HG02870 (cell line): ENCODE measurements around the gene MID1.

Experiments used
- ATAC-seq: cut with Tn5 transposase; IDR thresholded peaks from one replicate; pipeline ENCODE4 v1.9.1; 2021; ENCODE audit warnings: mild to moderate bottlenecking, moderate library complexity; ENCODE audit not compliant: unreplicated experiment

The MID1 gene

DNA sequence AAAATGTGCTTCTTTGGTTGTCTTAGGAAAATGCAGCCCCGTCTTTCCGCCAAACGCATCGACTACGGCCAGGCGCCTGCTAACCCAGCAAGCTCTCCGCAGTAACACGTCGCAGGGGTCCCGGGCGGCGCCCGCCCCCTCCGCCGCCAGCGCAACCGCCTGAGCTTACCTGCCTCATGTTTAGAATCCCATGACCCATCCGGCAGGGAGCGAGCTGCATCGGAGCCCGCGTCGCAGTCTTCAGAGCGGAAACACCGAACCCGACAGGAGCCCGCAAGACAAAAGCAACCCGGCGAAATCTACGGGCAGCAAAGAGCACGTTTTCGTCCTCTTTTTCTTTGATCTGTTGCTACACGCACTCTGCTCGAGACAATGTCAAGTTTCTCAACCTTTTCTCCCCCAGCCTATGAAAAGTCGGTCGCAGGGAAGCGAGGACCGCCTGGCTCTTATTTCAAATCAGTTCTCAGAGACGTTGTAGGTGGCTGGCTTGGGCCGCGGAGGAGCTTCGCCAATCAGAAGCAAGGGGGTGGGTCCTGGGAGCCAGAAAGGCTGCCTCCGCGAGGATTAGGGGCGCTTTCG, at the start of gene MID1:
Gene MID1, minus strand, starts transcription at position 465 of the 579 bp plus-strand sequence. CDS start 53,038 bp downstream, outside the sequence.
- ATAC-seq, result no peak

- ATAC-seq, result no peak
Observed at GRCh38 chrX:10667143-10667542, 46.8 kb upstream of the MID1 start.

- no peak for ATAC-seq
Observed at GRCh38 chrX:10666102-10666501, 45.7 kb upstream of the MID1 start.

DNA sequence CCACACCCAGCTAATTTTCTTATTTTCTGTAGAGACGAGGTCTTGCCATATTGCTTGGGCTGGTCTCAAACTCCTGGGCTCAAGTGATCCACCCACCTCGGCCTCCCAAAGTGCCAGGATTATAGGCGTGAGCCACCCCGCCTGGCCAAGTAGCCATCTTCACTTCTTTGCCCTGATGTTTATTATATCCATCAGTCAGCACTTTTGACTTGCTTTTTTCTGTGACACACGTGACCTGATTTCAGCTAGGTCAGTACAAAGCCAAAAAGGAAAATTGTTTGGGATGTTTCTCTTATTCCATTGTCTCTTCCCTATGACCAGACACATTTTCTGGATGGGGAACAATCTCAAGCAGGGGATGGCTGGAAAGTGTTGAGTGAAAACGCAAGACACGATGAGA, 45.3 kb upstream of the MID1 start:
- ATAC-seq, result no peak

- no peak for ATAC-seq
Observed at GRCh38 chrX:10660171-10660570, 39.8 kb upstream of the MID1 start.

DNA sequence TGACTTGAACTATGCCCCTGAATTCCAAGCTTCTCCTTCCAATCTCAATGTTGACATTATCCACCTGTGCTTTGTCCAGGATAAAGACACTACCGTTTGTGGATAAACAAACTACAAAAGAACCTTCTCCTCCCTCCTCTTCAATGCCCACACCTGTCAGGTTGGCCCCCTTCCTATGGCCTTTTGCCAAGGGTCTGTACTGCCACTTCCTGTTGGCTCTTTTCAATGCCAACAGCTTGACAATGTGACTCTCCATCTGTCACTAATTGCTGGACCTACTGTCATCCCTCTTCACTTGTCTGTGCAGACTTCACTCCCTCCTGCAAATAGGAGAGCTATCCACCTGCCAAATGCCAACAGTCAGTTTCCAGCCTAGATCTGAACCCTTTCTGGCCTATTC, 35.8 kb upstream of the MID1 start:
- no peak for ATAC-seq

GRCh38 chrX:10654960-10655359, 34.6 kb upstream of the MID1 start:
- no peak for ATAC-seq

GRCh38 chrX:10653302-10653701, 32.9 kb upstream of the MID1 start:
- no peak for ATAC-seq

- ATAC-seq, result no peak
Observed at GRCh38 chrX:10649265-10649664, 28.9 kb upstream of the MID1 start.

- ATAC-seq, result no peak
Observed at GRCh38 chrX:10648614-10649013, 28.2 kb upstream of the MID1 start.

DNA sequence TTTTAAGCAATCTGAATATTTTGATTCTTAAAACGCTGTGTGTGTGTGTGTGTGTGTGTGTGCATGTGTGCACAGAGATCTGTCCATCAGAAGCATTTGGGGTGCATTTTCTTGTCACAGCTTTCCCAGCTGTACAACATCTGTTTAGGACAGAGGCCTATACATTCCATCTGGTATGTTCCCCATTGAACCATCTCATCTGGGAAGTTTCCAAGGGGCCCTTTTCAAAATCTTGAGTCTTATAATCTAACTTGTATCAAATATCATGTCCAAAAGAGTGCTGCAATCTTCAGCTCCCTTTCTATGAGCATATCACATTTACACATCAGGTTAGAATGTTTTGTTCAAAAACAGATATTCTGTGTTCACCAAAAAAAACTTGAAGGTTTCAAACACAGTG, 16.5 kb upstream of the MID1 start:
- ATAC-seq, result no peak

DNA sequence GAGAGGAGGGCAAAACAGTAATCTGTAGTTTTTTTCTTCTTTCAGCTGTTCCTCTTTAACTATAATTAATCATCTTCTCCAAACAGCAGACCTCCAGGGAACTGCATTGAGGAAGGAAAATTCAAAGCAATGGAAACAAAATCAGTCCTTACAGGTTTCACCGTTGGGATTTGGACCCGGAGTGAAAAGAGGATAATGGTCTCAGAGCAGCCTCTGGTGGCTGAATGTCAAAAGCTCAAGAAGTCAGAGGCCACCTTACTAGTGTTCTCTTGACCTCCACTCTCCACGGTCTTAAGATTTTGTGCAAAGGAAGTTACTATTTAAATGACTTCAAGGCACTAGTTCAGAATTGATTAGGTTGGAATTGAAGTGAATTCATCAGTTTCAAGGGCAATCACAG, 16.0 kb upstream of the MID1 start:
- no peak for ATAC-seq

DNA sequence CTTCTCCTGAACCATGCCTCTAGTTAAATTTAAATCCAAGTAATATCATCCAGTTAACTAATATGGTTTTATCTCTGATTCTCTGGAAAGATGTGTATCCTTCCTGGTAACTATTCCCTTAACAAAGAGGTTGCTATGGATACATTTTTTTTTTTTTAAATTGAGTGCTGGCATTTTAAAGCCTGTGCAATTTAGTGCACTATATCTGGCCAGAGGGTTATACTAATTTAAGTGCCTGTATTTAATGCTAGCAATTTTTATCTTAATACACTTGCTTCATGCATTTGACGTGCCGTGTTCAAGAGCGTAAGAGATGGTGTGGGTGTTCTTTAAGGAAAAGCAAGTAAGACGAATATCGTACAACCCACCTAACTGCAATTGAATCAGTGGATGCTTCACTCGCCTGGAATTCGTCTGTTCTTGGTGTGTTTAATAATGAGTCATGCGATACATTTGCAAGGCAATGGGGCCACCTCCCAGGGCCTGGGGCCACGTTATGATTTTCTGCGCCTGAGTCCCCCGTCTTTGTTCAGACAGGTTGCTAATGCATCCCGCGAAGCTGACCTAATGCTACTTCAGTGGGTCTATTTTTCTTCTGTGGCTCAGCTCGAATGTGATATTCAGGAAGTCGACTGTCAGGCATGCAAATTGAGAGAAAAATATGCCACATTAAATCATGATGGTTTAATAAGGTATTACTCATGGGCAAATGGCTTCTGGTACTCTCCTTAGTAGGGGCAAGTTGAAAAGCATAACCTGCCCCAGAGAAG, 14.2 kb upstream of the MID1 start:
- no peak for ATAC-seq

DNA sequence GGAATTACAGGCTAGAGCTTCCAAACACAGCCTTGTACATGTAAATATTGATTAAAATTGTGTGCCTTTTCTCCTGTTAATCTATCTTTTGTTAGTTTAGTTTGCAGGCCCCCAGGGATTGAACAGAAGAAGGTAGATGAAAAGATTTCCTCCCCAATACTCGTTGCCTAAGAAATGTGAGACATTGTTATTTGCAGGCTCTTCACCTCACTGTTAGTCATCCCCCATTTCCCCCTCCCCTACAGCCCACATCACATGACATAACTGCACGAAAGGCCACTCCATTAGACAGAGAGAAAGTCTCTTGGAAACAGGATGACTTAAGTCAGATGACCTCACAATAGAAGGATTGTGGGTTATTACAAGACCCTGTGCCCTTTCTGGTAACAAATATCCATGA, 13.3 kb upstream of the MID1 start:
- no peak for ATAC-seq

DNA sequence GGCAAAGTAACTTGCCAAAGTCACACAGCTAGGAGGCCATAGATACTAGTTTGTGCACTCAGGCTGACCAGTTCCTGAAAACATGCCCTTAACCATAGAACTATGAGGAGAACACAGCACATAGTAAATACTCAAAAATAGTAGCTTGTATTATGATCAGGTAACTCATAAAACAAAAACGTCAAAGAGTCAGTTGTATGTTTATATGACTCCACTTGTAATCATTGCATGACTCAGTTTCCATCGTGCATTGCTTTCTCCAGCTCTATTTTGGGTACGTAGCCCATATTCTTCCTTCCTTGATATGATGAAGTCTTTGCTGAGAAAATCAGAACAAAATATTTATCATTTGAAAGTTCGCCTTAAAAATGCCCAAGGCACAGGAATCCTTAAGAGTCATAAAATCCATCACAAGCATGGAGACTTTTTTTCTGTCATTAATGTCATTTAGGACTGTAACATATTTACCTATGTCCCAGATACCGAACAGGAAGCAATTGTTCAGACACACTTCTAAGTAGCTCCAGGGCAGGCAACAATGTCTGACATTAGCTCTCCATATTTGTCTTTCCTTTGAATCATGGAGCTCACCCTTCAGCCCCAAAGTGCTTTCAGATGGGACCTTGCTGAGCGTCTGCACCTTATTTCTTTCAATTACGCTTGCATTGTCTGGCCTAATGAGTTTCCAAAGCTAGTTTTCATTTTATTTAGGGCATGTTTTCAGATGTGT, 11.2 kb upstream of the MID1 start:
- ATAC-seq, result no peak

- no peak for ATAC-seq
Observed at GRCh38 chrX:10630320-10630719, 9.9 kb upstream of the MID1 start.

- no peak for ATAC-seq
Observed at GRCh38 chrX:10629905-10630304, 9.5 kb upstream of the MID1 start.

DNA sequence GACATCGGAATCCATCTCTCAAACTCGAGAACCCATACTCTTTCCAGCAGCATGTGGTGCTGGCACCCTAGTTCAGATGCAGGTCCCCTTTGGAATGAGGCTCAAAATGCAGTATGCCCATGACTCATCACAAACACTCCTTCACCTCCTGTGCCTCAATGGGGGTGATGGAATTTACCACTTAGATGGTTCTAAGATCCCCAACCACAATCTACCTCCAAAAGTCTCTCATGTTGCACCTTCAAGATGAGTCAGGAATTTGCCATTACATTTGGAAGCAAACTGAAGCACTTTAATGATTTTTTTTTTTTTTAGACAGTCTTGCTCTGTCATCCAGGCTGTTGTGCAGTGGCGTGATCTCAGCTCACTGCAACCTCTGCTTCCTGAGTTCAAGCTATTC, 8.5 kb upstream of the MID1 start:
- no peak for ATAC-seq

- no peak for ATAC-seq
Observed at GRCh38 chrX:10622197-10622596, 1.8 kb upstream of the MID1 start.

- no peak for ATAC-seq
Observed at GRCh38 chrX:10619425-10620046, 849 bp downstream of the MID1 start.

DNA sequence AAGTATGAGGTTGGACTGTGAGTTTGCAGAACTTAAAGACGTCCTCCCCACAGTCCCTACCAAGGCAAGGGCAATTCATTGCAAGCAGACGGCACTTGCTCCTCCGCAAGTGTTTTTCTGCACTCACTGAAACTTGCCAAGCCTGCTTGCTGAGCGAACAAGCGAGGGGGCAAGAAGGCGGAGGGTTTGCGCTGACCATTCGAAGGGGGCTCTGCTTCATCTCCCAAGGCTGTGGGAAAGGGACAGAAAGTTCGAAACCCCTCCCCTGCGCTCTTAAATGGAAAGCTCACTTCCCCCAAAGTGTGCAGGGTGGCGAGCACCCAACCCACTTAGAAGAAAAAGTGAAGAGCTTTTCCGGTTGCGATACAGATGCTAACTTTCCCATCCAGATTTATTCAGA, 1.4 kb downstream of the MID1 start:
- ATAC-seq, result no peak

GRCh38 chrX:10617999-10618351, 2.4 kb downstream of the MID1 start:
- ATAC-seq, result no peak
